Measurements from ENCODE around the gene TDRD9. TPM values are rescaled to one million over a fixed set of nuclear protein-coding genes. Genes with fewer than 3 reads are reported as not detected.
A peak's percentile ranks its signal among the peaks of the same experiment; 100 is the strongest.

Gene TDRD9
- total RNA-seq, 5 donors from 2014 or later (not counting 1 experiment from before 2014, with no cell fraction given), result 0.43 to 1.3 (median 0.56) TPM

DNA sequence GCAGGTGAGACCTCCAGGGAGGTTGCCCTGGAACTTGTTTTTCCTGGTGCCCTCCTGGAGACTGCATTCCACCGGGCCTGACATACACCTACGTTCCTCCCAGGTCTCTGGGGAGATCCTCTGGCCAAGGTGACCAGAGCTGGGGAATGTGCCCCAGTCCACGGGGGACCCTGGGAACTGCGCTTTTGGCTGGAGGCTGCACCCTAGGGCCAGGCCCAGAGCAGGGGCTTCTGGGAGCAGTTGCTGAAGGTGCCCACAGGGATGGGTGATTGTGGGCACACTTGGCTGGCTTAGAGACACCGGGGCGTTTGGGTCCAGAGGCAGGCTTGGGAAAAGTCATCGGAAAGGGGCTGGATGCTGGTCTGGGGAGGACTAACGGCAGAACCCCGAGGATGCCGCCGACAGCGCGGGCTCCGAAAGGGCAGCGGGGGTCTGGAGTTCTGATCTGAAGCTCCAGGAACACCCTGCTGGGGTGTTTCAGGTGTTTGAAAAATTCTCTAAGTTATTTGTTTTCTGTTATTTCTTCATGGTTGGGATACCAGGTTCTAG, 36.5 kb upstream of the TDRD9 start:
- ChIA-PET CTCF (no interaction called here), POLR2A (no interaction called here)
- H3K4me1 ChIP-seq (ENCODE audit: control insufficient read depth in 1 of 2, extremely low read depth in 1 of 2, insufficient read depth in 2 of 2, low read length in 2 of 2), result no peaks in the 10 kb centered on the region
- H3K4me3 ChIP-seq (ENCODE audit: control insufficient read depth in 1 of 2, extremely low read depth in 1 of 2, low read length in 1 of 2), result no peak overlapping the region
- H3K27ac ChIP-seq (ENCODE audit: low read length), result no peak overlapping the region
- no peaks in the 10 kb centered on the region for H3K27me3 Mint-ChIP-seq
- no peak overlapping the region for H3K27ac Mint-ChIP-seq
- DNase-seq (no peak), ATAC-seq (replicated peaks in 1 of 4) (no peak)
- H3K36me3 ChIP-seq (ENCODE audit: control insufficient read depth in 2 of 2, extremely low read depth in 1 of 2, insufficient read depth in 1 of 2, low read length in 1 of 2), result no peaks in the 10 kb centered on the region
- H3K9me3 ChIP-seq, result no peaks in the 10 kb centered on the region
- peaks cover 0 to 3% of the 10 kb centered on the region in 2 experiments for H3K27me3 ChIP-seq (replicated peaks in 1 of 2; ENCODE audit: control insufficient read depth in 2 of 2, extremely low read depth in 1 of 2, insufficient read depth in 2 of 2, low read length in 1 of 2)
- H3K4me3 Mint-ChIP-seq, result no peak overlapping the region
- no peaks in the 10 kb centered on the region for H3K4me1 Mint-ChIP-seq
- no peaks in the 10 kb centered on the region for H3K36me3 Mint-ChIP-seq
- WGBS (ENCODE audit: insufficient coverage), result 91% methylated on average over 15 of the region's 15 CpGs
- H3K9me3 Mint-ChIP-seq, result no peaks in the 10 kb centered on the region

DNA sequence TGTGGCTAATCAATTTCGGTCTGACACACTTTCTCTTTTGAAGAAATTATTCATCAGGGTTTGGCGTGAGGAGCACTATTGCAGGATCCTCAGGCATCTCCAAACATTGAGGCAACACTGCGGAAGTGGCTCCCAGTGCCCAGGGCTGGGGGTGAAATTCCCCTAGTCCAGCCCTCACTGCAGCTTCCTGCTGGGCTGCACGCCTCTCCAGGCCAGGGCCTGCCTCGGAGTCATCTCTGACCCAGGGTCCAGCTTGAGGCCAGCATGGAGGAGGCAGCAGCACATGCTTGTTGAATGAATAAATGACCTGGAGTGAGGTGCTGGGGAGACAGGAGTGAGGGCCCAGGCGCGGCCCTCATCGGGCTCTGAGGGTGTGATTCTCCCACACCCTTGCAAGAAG, 36.0 kb upstream of the TDRD9 start:
- Mint-ChIP-seq H3K36me3 (no peaks in the 10 kb centered on the region), H3K4me3 (no peak overlapping the region), H3K27ac (no peak overlapping the region), H3K9me3 (no peaks in the 10 kb centered on the region), H3K27me3 (no peaks in the 10 kb centered on the region), H3K4me1 (no peaks in the 10 kb centered on the region)
- no peaks in the 10 kb centered on the region for H3K36me3 ChIP-seq (ENCODE audit: control insufficient read depth in 2 of 2, extremely low read depth in 1 of 2, insufficient read depth in 1 of 2, low read length in 1 of 2)
- H3K4me3 ChIP-seq (ENCODE audit: control insufficient read depth in 1 of 2, extremely low read depth in 1 of 2, low read length in 1 of 2), result no peak overlapping the region
- CTCF ChIA-PET, result no interaction called here
- peaks cover 0 to 3% of the 10 kb centered on the region in 2 experiments for H3K27me3 ChIP-seq (replicated peaks in 1 of 2; ENCODE audit: control insufficient read depth in 2 of 2, extremely low read depth in 1 of 2, insufficient read depth in 2 of 2, low read length in 1 of 2)
- WGBS (ENCODE audit: insufficient coverage), result 90% methylated on average over 2 of the region's 8 CpGs
- DNase-seq, result no peak
- H3K27ac ChIP-seq (ENCODE audit: low read length), result no peak overlapping the region
- no peak for ATAC-seq (replicated peaks in 1 of 4)
- no peaks in the 10 kb centered on the region for H3K9me3 ChIP-seq
- POLR2A ChIA-PET, result no interaction called here
- no peaks in the 10 kb centered on the region for H3K4me1 ChIP-seq (ENCODE audit: control insufficient read depth in 1 of 2, extremely low read depth in 1 of 2, insufficient read depth in 2 of 2, low read length in 2 of 2)

DNA sequence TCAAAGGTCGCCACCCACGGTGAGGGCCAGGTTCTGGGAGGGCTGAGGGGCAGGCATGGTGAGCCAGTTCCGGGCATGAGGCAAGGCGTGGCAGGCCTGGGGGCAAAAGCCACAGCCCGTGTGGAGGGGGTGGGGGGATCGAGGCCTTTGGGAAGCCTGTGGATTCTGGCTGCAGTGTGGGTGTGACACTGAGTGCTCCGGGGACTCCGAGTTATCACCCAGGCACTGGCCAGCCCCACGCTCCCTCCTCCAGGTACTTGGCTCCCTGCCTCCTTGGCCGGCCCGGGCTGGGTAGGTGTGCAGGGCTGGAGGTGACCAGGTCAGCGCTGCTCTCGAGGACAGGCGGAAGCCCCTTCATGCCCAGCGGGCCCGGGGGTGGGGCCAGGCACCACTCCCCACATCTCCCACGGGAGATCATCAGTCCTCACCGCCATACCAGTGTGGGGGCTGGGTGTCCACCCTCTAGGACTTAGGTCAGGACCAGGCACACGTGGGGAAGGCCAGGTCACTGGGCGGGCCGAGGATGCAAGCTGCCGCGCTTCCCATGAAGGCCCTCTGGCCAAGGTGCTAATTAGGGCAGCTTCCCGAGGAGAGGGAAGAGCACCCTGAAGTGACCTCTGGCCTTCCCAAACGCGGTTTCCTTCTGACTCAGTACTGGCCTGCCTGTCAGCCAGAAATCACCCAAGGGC, 34.1 kb upstream of the TDRD9 start:
- DNase-seq (no peak), ATAC-seq (replicated peaks in 1 of 4) (no peak)
- Mint-ChIP-seq H3K4me3 (no peak overlapping the region), H3K27me3 (no peaks in the 10 kb centered on the region), H3K27ac (no peak overlapping the region), H3K36me3 (no peaks in the 10 kb centered on the region), H3K9me3 (no peaks in the 10 kb centered on the region), H3K4me1 (no peaks in the 10 kb centered on the region)
- ChIA-PET POLR2A (no interaction called here), CTCF (no interaction called here)
- Histone ChIP-seq H3K27ac (ENCODE audit: low read length) (no peak overlapping the region), H3K9me3 (no peaks in the 10 kb centered on the region), H3K27me3 (replicated peaks in 1 of 2; ENCODE audit: control insufficient read depth in 2 of 2, extremely low read depth in 1 of 2, insufficient read depth in 2 of 2, low read length in 1 of 2) (peaks cover 0 to 3% of the 10 kb centered on the region in 2 experiments), H3K4me3 (ENCODE audit: control insufficient read depth in 1 of 2, extremely low read depth in 1 of 2, low read length in 1 of 2) (no peak overlapping the region), H3K4me1 (ENCODE audit: control insufficient read depth in 1 of 2, extremely low read depth in 1 of 2, insufficient read depth in 2 of 2, low read length in 2 of 2) (no peaks in the 10 kb centered on the region), H3K36me3 (ENCODE audit: control insufficient read depth in 2 of 2, extremely low read depth in 1 of 2, insufficient read depth in 1 of 2, low read length in 1 of 2) (no peaks in the 10 kb centered on the region)
- WGBS (ENCODE audit: insufficient coverage), result 84% methylated on average over 16 of the region's 26 CpGs

DNA sequence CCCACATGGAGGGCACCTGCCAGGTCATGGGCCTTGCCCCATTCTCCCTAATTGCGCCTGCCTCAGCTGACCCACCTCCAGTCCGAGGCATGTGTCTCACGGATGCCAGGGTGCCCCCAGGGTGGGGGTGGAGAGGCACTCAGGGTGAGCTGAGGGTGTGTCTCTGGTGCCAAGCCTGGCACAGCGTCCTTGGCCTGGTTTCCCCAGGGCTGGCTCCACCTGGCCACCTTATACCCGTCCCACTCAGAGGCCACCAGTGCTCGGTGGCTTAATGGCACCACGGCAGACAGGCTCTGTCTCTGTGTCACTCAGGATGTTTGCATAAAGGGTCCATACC, 33.6 kb upstream of the TDRD9 start:
- DNase-seq (no peak), ATAC-seq (replicated peaks in 1 of 4) (no peak)
- POLR2A ChIA-PET, result no interaction called here
- Mint-ChIP-seq H3K36me3 (no peaks in the 10 kb centered on the region), H3K27me3 (no peaks in the 10 kb centered on the region), H3K4me3 (no peak overlapping the region), H3K9me3 (no peaks in the 10 kb centered on the region), H3K4me1 (no peaks in the 10 kb centered on the region), H3K27ac (no peak overlapping the region)
- WGBS (ENCODE audit: insufficient coverage), result 92% methylated on average over 4 of the region's 7 CpGs
- no peaks in the 10 kb centered on the region for H3K9me3 ChIP-seq
- H3K36me3 ChIP-seq (ENCODE audit: control insufficient read depth in 2 of 2, extremely low read depth in 1 of 2, insufficient read depth in 1 of 2, low read length in 1 of 2), result no peaks in the 10 kb centered on the region
- CTCF ChIA-PET, result no interaction called here
- no peak overlapping the region for H3K27ac ChIP-seq (ENCODE audit: low read length)
- no peak overlapping the region for H3K4me3 ChIP-seq (ENCODE audit: control insufficient read depth in 1 of 2, extremely low read depth in 1 of 2, low read length in 1 of 2)
- peaks cover 0 to 3% of the 10 kb centered on the region in 2 experiments for H3K27me3 ChIP-seq (replicated peaks in 1 of 2; ENCODE audit: control insufficient read depth in 2 of 2, extremely low read depth in 1 of 2, insufficient read depth in 2 of 2, low read length in 1 of 2)
- no peaks in the 10 kb centered on the region for H3K4me1 ChIP-seq (ENCODE audit: control insufficient read depth in 1 of 2, extremely low read depth in 1 of 2, insufficient read depth in 2 of 2, low read length in 2 of 2)

DNA sequence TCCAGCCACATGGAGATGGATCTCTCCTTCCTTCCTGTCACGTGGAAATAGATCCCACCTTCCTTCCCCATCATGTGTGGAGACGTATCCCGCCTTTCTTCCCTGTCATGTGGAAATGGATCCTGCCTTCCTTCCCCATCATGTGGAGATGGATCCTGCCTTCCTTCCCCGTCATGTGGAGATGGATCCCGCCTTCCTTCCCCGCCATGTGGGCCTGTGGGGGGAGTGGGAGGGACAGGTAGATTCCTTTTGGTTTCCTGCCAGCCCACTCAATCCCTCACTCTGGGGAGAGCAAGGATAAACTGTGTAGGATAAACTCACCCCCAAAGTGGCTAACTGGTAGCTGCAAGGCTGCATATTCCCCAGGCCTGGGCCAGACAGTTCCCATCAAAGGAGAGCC, 31.7 kb upstream of the TDRD9 start:
- Mint-ChIP-seq H3K27me3 (no peaks in the 10 kb centered on the region), H3K4me3 (no peak overlapping the region), H3K9me3 (no peaks in the 10 kb centered on the region), H3K4me1 (peaks cover 0 to 5% (median 3%) of the 10 kb centered on the region in 3 donors), H3K27ac (peak overlapping the region in 1 of 2 donors; percentile 34), H3K36me3 (no peaks in the 10 kb centered on the region)
- Histone ChIP-seq H3K4me1 (ENCODE audit: control insufficient read depth in 1 of 2, extremely low read depth in 1 of 2, insufficient read depth in 2 of 2, low read length in 2 of 2) (peaks cover 0 to 8% of the 10 kb centered on the region in 2 experiments), H3K27me3 (replicated peaks in 1 of 2; ENCODE audit: control insufficient read depth in 2 of 2, extremely low read depth in 1 of 2, insufficient read depth in 2 of 2, low read length in 1 of 2) (peaks cover 0 to 9% of the 10 kb centered on the region in 2 experiments), H3K27ac (ENCODE audit: low read length) (no peak overlapping the region), H3K9me3 (no peaks in the 10 kb centered on the region), H3K36me3 (ENCODE audit: control insufficient read depth in 2 of 2, extremely low read depth in 1 of 2, insufficient read depth in 1 of 2, low read length in 1 of 2) (no peaks in the 10 kb centered on the region), H3K4me3 (ENCODE audit: control insufficient read depth in 1 of 2, extremely low read depth in 1 of 2, low read length in 1 of 2) (no peak overlapping the region)
- 90% methylated on average over 2 of the region's 6 CpGs for WGBS (ENCODE audit: insufficient coverage)
- POLR2A ChIA-PET, result no interaction called here
- no peak for ATAC-seq (replicated peaks in 1 of 4)
- CTCF ChIA-PET, result interaction anchor here (0.6 to 0.7 kb wide), 2 partner anchors 10 to 73 kb away, joined by 3 to 4 read pairs; no protein-coding TSS in a partner anchor
- no peak for DNase-seq

DNA sequence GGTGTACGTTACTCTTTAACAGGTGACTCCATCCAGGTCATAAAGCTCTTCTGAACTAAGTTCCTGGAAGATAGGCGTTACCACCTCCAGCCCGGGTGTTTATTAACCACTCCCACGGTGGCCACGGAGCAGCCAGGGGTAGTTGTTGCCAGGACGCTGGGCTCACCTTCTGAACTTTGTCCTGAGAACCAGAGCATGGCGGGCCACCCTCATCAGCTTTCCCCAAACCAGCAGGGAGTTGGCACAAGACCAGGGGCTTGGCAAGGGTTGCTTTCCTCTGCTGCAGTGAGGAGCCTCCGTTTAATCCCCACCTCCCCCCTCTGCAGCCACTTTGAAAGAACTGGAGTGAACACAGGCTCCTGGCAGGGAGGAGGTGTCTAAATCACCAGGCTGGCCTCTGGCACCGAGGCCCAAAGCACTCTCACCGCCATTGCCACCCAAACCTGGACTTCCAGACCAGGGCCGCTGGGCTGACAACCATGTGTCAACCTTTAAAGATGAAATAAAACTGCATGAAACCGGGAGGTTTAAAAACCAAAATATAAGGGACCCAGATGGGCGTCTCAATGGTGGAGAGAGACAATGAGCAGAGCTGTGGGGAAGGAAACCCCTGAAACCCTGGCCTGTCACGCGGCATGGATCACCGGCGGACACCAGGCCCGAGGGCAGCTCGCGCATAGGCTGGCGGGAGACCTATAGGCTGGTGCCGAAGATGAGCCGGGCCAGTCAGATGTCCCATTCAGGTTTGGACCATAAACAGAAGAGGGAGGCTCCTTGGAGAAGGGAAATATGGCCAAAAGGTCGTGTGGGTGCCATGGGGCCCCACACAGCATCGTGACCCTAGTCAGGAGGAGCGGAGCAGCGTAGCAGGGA, 30.9 kb upstream of the TDRD9 start:
- peaks cover 0 to 6% (median 3%) of the 10 kb centered on the region in 3 donors for H3K4me1 Mint-ChIP-seq
- peaks cover 0 to 9% of the 10 kb centered on the region in 2 experiments for H3K27me3 ChIP-seq (replicated peaks in 1 of 2; ENCODE audit: control insufficient read depth in 2 of 2, extremely low read depth in 1 of 2, insufficient read depth in 2 of 2, low read length in 1 of 2)
- CTCF ChIA-PET, result interaction anchor here in 1 of 2 donors (0.7 kb wide), 1 partner anchor 9 kb away, joined by 3 read pairs; no protein-coding TSS in a partner anchor
- DNase-seq, result no peak
- H3K36me3 ChIP-seq (ENCODE audit: control insufficient read depth in 2 of 2, extremely low read depth in 1 of 2, insufficient read depth in 1 of 2, low read length in 1 of 2), result no peaks in the 10 kb centered on the region
- H3K36me3 Mint-ChIP-seq, result no peaks in the 10 kb centered on the region
- no peak overlapping the region for H3K27ac ChIP-seq (ENCODE audit: low read length)
- POLR2A ChIA-PET, result interaction anchor here in 1 of 2 donors (0.6 kb wide), 1 partner anchor 1402 kb away, joined by 3 read pairs; no protein-coding TSS in a partner anchor
- peaks cover 0 to 8% of the 10 kb centered on the region in 2 experiments for H3K4me1 ChIP-seq (ENCODE audit: control insufficient read depth in 1 of 2, extremely low read depth in 1 of 2, insufficient read depth in 2 of 2, low read length in 2 of 2)
- H3K4me3 Mint-ChIP-seq, result no peak overlapping the region
- no peak for ATAC-seq (replicated peaks in 1 of 4)
- 82% methylated on average over 25 of the region's 27 CpGs for WGBS (ENCODE audit: insufficient coverage)
- H3K27me3 Mint-ChIP-seq, result no peaks in the 10 kb centered on the region
- no peak overlapping the region for H3K4me3 ChIP-seq (ENCODE audit: control insufficient read depth in 1 of 2, extremely low read depth in 1 of 2, low read length in 1 of 2)
- H3K9me3 ChIP-seq, result no peaks in the 10 kb centered on the region
- H3K9me3 Mint-ChIP-seq, result no peaks in the 10 kb centered on the region
- H3K27ac Mint-ChIP-seq, result no peak overlapping the region

Data from T-cell (primary cell).